GM19240 (cell line): Measurements from ENCODE around the gene ANXA9.

Source experiments
- DNase-seq: peaks from one replicate; pipeline ENCODE4 v3.0.0; 2011; ENCODE audit warnings: low spot score; ENCODE audit not compliant: insufficient read length

The ANXA9 gene

GRCh38 chr1:151003180-151003579, 21.1 kb downstream of the ANXA9 start:
- no peak for DNase-seq

DNA sequence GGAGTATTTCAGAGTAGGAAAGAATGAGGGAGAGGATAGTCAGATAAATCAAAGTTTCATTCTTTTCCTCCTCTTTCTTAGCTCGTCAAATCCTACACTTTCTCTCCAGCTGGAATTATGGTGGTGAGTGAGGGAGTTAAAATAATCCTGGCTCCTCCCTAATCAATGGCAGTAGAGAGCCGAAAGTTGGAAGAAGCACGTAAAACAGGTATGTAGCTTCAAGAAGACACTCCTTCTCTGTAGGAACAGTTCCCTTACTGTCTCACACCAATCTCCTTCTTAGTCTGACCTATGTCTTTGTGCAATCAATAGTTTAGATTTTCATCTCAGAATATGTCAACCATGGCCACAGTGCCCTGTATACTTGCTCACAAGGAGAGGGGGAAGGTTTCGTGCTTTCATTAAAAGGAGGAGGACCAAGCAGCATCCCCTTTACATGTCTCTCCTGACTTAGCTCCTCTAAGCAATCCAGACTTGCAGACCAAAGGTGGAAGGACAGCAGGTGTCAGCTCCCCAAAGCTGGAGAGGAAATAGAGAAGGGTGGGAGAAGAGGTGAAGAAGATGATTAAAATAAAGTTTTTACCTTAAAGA, 23.7 kb downstream of the ANXA9 start:
- no peak for DNase-seq

DNA sequence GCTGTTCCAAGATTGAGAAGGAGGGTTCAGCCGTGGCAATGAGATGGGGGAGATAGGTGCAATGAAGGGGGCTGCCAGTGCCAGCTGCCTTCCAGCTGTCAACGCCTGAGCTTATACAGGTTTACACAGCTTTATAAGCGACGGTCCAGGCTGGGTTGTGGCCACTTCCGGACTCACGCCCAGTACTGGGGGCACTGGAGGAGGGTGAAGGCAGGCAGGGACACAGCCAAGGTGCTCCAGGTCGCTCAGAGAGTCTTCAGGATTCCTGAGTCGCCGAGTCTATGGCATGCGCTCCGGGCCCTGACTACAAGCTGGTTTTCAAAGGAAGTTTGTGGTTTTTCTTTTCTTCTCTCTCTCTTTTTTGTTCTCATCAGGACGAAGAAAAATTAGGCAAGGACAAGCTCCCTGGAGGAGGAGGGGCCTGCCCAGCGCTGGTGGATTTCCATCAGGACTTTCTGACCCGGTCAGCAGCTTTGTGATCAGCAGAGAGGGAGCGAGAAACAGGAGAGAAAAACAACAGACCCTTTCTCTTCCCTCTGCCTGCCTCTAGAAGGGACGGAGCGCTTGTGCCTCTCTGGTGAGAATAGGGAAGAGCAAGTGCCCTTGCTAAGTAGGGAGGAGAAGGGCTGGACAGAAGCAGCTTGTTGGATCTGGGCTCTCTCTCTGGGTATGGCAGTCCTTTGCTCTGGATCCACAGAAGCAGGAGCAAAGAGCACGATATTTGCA, 24.4 kb downstream of the ANXA9 start, which contains the start of gene MINDY1:
Gene MINDY1, minus strand, starts transcription at position 576 of the 726 bp plus-strand sequence. CDS start 4,285 bp downstream, outside the sequence.
- peak; percentile 27 for DNase-seq

- DNase-seq, result no peak
These were observed 25.8 kb downstream of the ANXA9 start for GRCh38 chr1:151007853-151008243.

- DNase-seq, result peak; percentile 95
These were observed 26.4 kb downstream of the ANXA9 start, which contains the start of gene PRUNE1 for GRCh38 chr1:151008244-151009205. Gene PRUNE1, plus strand, starts transcription at chr1:151008449. Its CDS starts 184 bp downstream, at chr1:151008633.

DNA sequence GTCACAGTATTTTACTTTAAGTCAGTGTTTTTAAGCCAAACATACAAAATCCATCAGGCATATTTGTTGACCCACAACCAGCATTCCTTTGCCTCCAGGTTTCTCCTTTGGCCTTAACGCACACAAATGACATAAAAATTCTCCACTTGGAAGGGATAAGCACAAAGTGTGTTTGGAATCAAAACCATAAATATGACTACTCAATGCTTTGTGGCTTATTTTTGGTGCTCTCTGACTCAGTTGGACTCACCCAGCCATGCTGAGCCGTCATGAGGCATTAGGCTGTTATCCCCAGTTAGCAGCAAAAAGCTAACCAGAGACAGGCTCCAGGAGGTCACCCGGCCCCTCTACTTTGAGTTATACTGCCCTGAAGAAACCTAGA, 27.1 kb downstream of the ANXA9 start:
- no peak for DNase-seq

GRCh38 chr1:151009674-151010345, 27.7 kb downstream of the ANXA9 start:
- no peak for DNase-seq

GRCh38 chr1:151010346-151010726, 28.2 kb downstream of the ANXA9 start:
- DNase-seq, result no peak

- DNase-seq, result no peak
These were observed 29.2 kb downstream of the ANXA9 start for GRCh38 chr1:151011154-151011850.

DNA sequence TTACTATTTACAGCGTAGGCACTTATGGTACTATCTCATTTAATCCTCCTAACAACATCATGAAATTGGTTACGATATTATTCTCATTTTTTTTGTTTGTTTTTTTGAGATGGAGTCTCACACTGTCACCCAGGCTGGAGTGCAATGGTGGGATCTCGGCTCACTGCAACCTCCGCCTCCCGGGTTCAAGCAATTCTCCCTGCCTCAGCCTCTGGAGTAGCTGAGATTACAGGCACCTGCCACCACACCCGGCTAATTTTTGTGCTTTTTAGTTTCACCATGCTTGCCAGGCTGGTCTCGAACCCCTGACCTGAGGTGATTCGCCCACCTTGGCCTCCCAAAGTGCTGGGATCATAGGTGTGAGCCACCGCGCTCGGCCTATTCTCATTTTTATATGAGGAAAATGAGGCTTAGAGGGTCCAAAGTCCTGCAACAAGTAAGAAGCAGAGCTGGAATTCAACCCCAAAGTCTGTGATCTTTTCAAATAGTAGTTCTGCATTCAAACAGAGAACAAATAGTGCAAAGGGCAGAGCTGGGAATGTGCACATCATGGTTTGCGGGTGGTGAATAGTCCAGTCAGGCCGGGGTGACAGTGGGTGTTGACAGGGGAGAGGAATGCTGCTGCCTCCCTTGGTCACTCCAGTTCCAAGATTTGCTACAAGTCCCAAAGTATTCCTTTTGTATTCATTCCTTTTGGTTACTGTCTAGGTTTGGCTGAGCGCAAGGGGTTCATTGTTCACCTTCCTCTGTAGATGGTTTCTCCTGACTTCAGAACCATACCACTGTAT, 30.8 kb downstream of the ANXA9 start:
- no peak for DNase-seq

- DNase-seq, result no peak
These were observed 31.4 kb downstream of the ANXA9 start for GRCh38 chr1:151013518-151013917.

DNA sequence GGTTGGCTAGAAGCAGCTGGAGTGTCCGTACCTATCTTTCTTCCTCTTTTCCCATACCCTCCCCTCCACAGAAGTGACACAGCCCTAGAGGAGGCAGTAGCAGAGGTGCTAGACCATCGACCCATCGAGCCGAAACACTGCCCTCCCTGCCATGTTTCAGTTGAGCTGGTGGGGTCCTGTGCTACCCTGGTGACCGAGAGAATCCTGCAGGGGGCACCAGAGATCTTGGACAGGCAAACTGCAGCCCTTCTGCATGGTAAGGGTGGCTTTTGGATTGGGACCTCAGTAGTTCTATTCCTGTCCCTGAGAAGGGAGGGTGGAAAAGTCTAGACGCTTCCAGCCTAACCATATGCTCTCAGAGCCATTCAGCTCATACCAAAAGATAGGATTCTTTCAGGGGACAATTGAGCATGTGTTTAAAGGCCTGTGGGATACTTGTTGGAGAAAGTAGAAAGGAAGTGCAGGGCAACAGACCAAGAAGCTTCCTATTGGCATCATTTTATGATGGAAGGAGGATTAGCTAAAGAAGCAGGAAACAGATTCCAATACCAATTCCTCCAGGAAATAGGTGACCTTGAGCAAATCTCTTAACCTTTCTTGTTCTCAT, 42.6 kb downstream of the ANXA9 start:
- DNase-seq, result peak; percentile 79

GRCh38 chr1:151026460-151026859, 44.4 kb downstream of the ANXA9 start:
- DNase-seq, result no peak

DNA sequence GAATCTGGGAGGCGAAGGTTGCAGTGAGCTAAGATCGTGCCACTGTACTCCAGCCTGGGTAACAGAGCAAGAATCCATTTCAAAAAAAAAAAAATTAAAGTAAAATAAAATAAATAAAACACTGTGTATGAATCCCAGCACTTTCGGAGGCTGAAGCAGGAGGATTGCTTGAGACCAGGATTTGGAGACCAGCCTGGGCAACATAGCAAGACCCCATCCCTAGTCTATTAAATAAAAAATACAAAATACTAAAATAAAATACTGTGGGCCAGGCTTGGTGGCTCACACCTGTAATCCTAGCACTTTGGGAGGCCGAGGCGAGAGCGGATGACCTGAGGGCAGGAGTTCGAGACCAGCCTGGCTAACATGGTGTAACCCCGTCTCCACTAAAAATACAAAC, 50.1 kb downstream of the ANXA9 start:
- no peak for DNase-seq

GRCh38 chr1:151035167-151035566, 53.1 kb downstream of the ANXA9 start:
- DNase-seq, result no peak

DNA sequence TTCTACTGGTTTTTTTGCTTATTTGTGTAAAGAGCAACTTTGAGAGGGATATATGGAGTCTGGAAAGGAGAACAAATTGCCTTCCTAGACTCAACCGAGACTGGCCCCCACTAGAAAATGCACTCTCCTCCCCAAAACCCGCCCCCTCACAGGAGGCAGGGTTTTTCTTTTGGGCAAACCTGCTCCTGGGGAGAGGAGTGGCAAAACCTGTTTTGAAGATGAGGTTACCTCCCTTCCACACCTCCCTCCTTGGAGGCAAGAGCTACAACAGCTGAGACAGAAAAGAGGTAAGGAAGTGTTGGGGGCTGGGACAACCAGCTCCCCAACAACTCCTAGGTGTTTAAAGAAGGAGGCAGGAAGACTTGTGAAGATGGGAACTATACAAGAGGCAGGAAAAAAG, 54.3 kb downstream of the ANXA9 start, which contains the start of gene BNIPL:
Gene BNIPL, plus strand, starts transcription at position 231 of the 400 bp plus-strand sequence. Its CDS starts 140 bp downstream, at position 371.
- DNase-seq, result no peak

- no peak for DNase-seq
These were observed 54.9 kb downstream of the ANXA9 start for GRCh38 chr1:151037032-151037431.

- no peak for DNase-seq
These were observed 57.4 kb downstream of the ANXA9 start for GRCh38 chr1:151039521-151039920.

DNA sequence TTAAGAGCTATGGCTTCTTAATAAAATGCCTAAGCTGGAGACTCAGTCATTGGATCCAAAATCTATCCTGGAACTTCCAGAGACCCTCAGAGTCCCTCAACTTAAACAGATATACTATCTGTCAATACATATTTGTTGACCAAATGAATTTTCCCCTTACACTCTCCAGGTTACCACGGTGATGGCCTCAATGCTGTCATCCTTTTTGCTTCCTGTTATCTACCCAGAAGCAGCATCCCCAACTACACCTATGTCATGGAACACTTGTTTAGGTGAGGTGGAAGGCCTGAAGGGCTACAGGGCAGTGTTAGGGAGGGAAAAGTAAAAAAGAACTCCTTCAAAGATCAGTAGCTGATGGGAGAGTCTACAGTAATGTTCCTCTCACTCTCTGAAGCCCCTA, 61.1 kb downstream of the ANXA9 start:
- DNase-seq, result no peak
